Endothelial cell of umbilical vein (primary cell): ENCODE measurements around the gene MRM2. TPM values are rescaled to one million over a fixed set of nuclear protein-coding genes. Genes with fewer than 3 reads are reported as not detected.

ENCODE experiments used
- BruUV-seq: library from RNA; stranded (reverse); fragments of 400-500 nt; replicated peaks from 2 replicates; lab custom pipeline; 2021; lab: Mats Ljungman, UMichigan
- CTCF ChIA-PET: fragments of 300-600, 350-600 bp; sonication (Branson Sonifier 250); formaldehyde crosslinking; loops from one replicate; lab custom pipeline; 2021; ENCODE audit warnings: antibody characterized with exemption, inconsistent platforms; lab: Charles Lee
- POLR2A ChIA-PET: fragments of 300-600, 350-600 bp; sonication (Branson Sonifier 250); formaldehyde crosslinking; loops from one replicate; lab custom pipeline; 2021; ENCODE audit warnings: antibody characterized with exemption, inconsistent platforms; lab: Charles Lee
- DNase-seq: peaks from one replicate; pipeline ENCODE4 v3.0.0-alpha.2; 2011; ENCODE audit warnings: low read depth, low spot score
- FAIRE-seq: peaks from 2 replicates; lab custom pipeline; 2011; peaks lifted over from hg19 to GRCh38; lab: Jason Lieb, UNC
- H2AFZ ChIP-seq: 2 replicates; pipeline ENCODE4 v1.6.0; 2012; ENCODE audit warnings: low read depth, low read length, control low read depth, inconsistent platforms
- H3K27ac ChIP-seq: 2 replicates; pipeline ENCODE4 v1.5.1; 2011; ENCODE audit warnings: low read depth, mild to moderate bottlenecking, control low read depth, low read length, moderate library complexity; ENCODE audit not compliant: insufficient read depth
- H3K27me3 ChIP-seq, 2 experiments: 2 replicates each; pipeline versions ENCODE4 v1.6.0 to v1.6.1; 2011; ENCODE audit warnings: low read length in 2 of 2, mixed read lengths in 1 of 2; ENCODE audit not compliant: control insufficient read depth in 2 of 2, insufficient read depth in 2 of 2
- H3K36me3 ChIP-seq, 2 experiments: 2 replicates in 1 of 2; 3 replicates in 1 of 2; pipeline ENCODE4 v1.5.1; 2011; ENCODE audit warnings: low read length in 2 of 2, mild to moderate bottlenecking in 1 of 2, moderate library complexity in 1 of 2; ENCODE audit not compliant: control insufficient read depth in 2 of 2, insufficient read depth in 2 of 2; ENCODE audit errors: extremely low read depth in 1 of 2
- H3K4me1 ChIP-seq: 3 replicates; pipeline ENCODE4 v1.5.1; 2011; ENCODE audit warnings: mild to moderate bottlenecking, low read length; ENCODE audit not compliant: control insufficient read depth, insufficient read depth; ENCODE audit errors: extremely low read depth
- H3K4me2 ChIP-seq: 2 replicates; pipeline ENCODE4 v1.6.1; 2011; ENCODE audit warnings: low read length, control low read depth, mixed read lengths; ENCODE audit not compliant: insufficient read depth
- H3K4me3 ChIP-seq, 3 experiments: fragments of 200-600 bp in 1 of 3; sonication (generic), shearing (Covaris generic) in 1 of 3; replicated peaks in 1 of 3; 2 replicates each; pipeline ENCODE4 v1.5.1; 2011 to 2016; ENCODE audit warnings: control low read depth in 3 of 3, low read length in 3 of 3, mild to moderate bottlenecking in 2 of 3, inconsistent platforms in 1 of 3, low read depth in 1 of 3, moderate library complexity in 1 of 3; ENCODE audit not compliant: insufficient read depth in 1 of 3
- H3K79me2 ChIP-seq: 2 replicates; pipeline ENCODE4 v1.6.0; 2012; ENCODE audit warnings: low read length, inconsistent platforms; ENCODE audit not compliant: control insufficient read depth, insufficient read depth
- H3K9ac ChIP-seq: replicated peaks from 2 replicates; pipeline ENCODE3; 2011; ENCODE audit warnings: low read length, control low read depth; ENCODE audit not compliant: insufficient read depth; ENCODE audit errors: extremely low read depth
- H3K9me1 ChIP-seq: replicated peaks from 3 replicates; pipeline ENCODE4 v1.6.0; 2011; ENCODE audit warnings: mild to moderate bottlenecking, low read length; ENCODE audit not compliant: control insufficient read depth, insufficient read depth; ENCODE audit errors: extremely low read depth
- H3K9me3 ChIP-seq: replicated peaks from 2 replicates; pipeline ENCODE4 v1.5.1; 2012; ENCODE audit warnings: low read length, inconsistent platforms; ENCODE audit not compliant: control insufficient read depth, insufficient read depth
- H4K20me1 ChIP-seq: replicated peaks from 2 replicates; pipeline ENCODE3; 2011; ENCODE audit warnings: mild to moderate bottlenecking, low read length; ENCODE audit not compliant: control insufficient read depth, insufficient read depth; ENCODE audit errors: extremely low read depth
- EZH2 ChIP-seq: IDR thresholded peaks from 2 replicates; pipeline ENCODE4 v1.6.1; 2012; ENCODE audit warnings: borderline replicate concordance, low read depth, mild to moderate bottlenecking, moderate library complexity, low read length, inconsistent platforms; ENCODE audit not compliant: severe bottlenecking
- FOS ChIP-seq: IDR thresholded peaks from 2 replicates; pipeline ENCODE4 v1.6.1; 2011; ENCODE audit warnings: mild to moderate bottlenecking, low read length, moderate library complexity, borderline replicate concordance; ENCODE audit not compliant: insufficient read depth
- GATA2 ChIP-seq: IDR thresholded peaks from 2 replicates; pipeline ENCODE4 v1.7.0; 2011; ENCODE audit warnings: low read depth, mild to moderate bottlenecking, moderate library complexity, mixed read lengths, low read length; ENCODE audit not compliant: insufficient read length, insufficient read depth
- JUN ChIP-seq: IDR thresholded peaks from 2 replicates; pipeline ENCODE4 v1.6.1; 2011; ENCODE audit warnings: borderline replicate concordance, low read depth; ENCODE audit not compliant: insufficient read length, insufficient read depth
- MYC ChIP-seq: IDR thresholded peaks from one replicate; pipeline ENCODE4 v1.6.1; 2011; ENCODE audit warnings: mild to moderate bottlenecking, low read depth, low read length
- POLR2A ChIP-seq: IDR thresholded peaks from 2 replicates; pipeline ENCODE4 v1.6.1; 2012; ENCODE audit warnings: low read depth, mild to moderate bottlenecking, control low read depth, low read length
- POLR2AphosphoS5 ChIP-seq: IDR thresholded peaks from 2 replicates; pipeline ENCODE4 v1.6.1; 2012; ENCODE audit warnings: low read depth, mild to moderate bottlenecking, control low read depth, low read length, moderate library complexity; ENCODE audit not compliant: insufficient read depth
- dilution Hi-C: fragments of 300-500 bp; cut with MboI; formaldehyde crosslinking; loops from one replicate; pipeline ENCODE4 v1.15.0; 2019; ENCODE audit warnings: low sequenced_read_pairs; ENCODE audit not compliant: extremely low pct_ligation_motif_present
- intact Hi-C: fragments of 100-400 bp; cut with micrococcal nuclease; formaldehyde crosslinking; loops from one replicate; pipeline ENCODE4 v1.10.0; 2022
- polyA plus RNA-seq, 4 experiments: library from polyadenylated mRNA; depleted of rRNA in 3 of 4; stranded (reverse) in 3 of 4; unstranded in 1 of 4; fragments of >200 nt; gene quantifications; 2 replicates each; pipeline versions ENCODE4 v1.2.1 to v1.2.3, GENCODE V29; 2011 to 2012; ENCODE audit warnings: missing spikeins in 1 of 4
- total RNA-seq: library from RNA; stranded (reverse); gene quantifications from 2 replicates; pipeline ENCODE4 v1.2.3, GENCODE V29; 2021
- TF ChIP-seq, protein P1 (sequence below): IDR thresholded peaks from 2 replicates; pipeline ENCODE4 v1.6.1; 2011; ENCODE audit not compliant: insufficient read depth, insufficient read length
- TF ChIP-seq, protein P2 (sequence below), 2 donors: IDR thresholded peaks; 1 replicate in 1 of 2; 2 replicates in 1 of 2; pipeline ENCODE4 v1.5.1; 2011; ENCODE audit warnings: low read length in 2 of 2, mild to moderate bottlenecking in 2 of 2, moderate library complexity in 2 of 2, control low read depth in 1 of 2, inconsistent platforms in 1 of 2, low read depth in 1 of 2; ENCODE audit not compliant: insufficient read depth in 1 of 2; ENCODE audit errors: extremely low read depth in 1 of 2

MRM2 gene
- total and polyA plus RNA-seq, 2 donors (not counting 3 experiments of a cell fraction or from before 2014, with no cell fraction given): 10.6 to 20.8 TPM

DNA sequence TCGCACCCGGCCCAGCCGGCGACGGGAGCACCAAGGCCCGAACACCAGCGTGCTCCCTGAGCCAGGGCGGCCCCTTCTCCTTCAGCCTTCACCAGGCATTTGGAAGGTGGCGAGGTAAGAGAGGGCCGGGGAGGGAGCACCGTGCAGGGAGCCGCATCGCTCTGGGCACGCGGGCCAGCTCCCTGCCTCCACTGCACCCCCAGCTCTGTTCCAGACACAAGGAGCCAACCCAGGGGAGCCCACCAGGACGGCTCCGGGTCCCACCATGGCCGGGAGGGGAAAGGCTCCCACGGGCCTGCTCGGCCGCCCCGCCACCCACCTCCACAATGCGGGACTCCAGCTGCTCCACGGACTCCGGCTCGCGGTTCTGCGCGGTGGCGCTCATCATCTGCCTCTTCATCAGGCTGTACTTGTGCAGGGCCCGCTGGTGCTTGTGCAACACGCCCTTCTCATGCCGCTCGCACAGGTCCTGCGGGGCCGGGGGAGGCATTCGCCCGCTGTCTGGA, 15.1 kb upstream of the MRM2 start:
- dilution Hi-C loops: no loop called here
- H3K27ac ChIP-seq: no peak overlapping the region
- POLR2A ChIA-PET: no interaction called here
- no peak overlapping the region for H3K4me3 ChIP-seq
- intact Hi-C loops: no loop called here
- TF ChIP-seq GATA2: no peak
- TF ChIP-seq, protein P1, sequence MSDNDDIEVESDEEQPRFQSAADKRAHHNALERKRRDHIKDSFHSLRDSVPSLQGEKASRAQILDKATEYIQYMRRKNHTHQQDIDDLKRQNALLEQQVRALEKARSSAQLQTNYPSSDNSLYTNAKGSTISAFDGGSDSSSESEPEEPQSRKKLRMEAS: no peak
- no peak for TF ChIP-seq EZH2
- no peak for TF ChIP-seq POLR2AphosphoS5
- no peak for TF ChIP-seq FOS
- no peak for TF ChIP-seq POLR2A
- TF ChIP-seq MYC: no peak
- TF ChIP-seq, protein P2, sequence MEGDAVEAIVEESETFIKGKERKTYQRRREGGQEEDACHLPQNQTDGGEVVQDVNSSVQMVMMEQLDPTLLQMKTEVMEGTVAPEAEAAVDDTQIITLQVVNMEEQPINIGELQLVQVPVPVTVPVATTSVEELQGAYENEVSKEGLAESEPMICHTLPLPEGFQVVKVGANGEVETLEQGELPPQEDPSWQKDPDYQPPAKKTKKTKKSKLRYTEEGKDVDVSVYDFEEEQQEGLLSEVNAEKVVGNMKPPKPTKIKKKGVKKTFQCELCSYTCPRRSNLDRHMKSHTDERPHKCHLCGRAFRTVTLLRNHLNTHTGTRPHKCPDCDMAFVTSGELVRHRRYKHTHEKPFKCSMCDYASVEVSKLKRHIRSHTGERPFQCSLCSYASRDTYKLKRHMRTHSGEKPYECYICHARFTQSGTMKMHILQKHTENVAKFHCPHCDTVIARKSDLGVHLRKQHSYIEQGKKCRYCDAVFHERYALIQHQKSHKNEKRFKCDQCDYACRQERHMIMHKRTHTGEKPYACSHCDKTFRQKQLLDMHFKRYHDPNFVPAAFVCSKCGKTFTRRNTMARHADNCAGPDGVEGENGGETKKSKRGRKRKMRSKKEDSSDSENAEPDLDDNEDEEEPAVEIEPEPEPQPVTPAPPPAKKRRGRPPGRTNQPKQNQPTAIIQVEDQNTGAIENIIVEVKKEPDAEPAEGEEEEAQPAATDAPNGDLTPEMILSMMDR (IDR thresholded peaks at IDR 0.05; ENCODE audit: extremely low read depth in 1 of 2, insufficient read depth in 1 of 2, low read depth in 1 of 2, low read length in 2 of 2): no peak
- no peak for TF ChIP-seq JUN
- H3K27me3 ChIP-seq: no peaks in the 10 kb centered on the region
- no peak overlapping the region for H3K9ac ChIP-seq
- H3K4me2 ChIP-seq: no peak overlapping the region
- H2AFZ ChIP-seq: no peak overlapping the region
- no TSS peak for BruUV-seq
- peaks cover 0 to 12% of the 10 kb centered on the region in 2 experiments for H3K36me3 ChIP-seq
- CTCF ChIA-PET: interaction anchor here (0.8 to 1.7 kb wide), 2 partner anchors 8 to 91 kb away, joined by 3 to 5 read pairs; no protein-coding TSS in a partner anchor
- no peaks in the 10 kb centered on the region for H3K9me1 ChIP-seq
- FAIRE-seq (no peak), DNase-seq (no peak)
- no peaks in the 10 kb centered on the region for H3K79me2 ChIP-seq
- no peaks in the 10 kb centered on the region for H4K20me1 ChIP-seq
- H3K9me3 ChIP-seq: no peaks in the 10 kb centered on the region
- no peaks in the 10 kb centered on the region for H3K4me1 ChIP-seq
